IMR-90 (cell line): Measurements from ENCODE around the gene NXPE4. TPM values are rescaled to one million over a fixed set of nuclear protein-coding genes. Genes with fewer than 3 reads are reported as not detected.

ENCODE experiments used
- ATAC-seq: fragments of 200-7000 bp; cut with Tn5 transposase; 2 replicates; pipeline ENCODE4 v1.9.1; 2020; ENCODE audit warnings: low read depth, mild to moderate bottlenecking, moderate library complexity
- BruUV-seq: library from RNA; stranded (reverse); fragments of 400-500 nt; replicated peaks from 2 replicates; lab custom pipeline; 2021; lab: Mats Ljungman, UMichigan
- CTCF ChIA-PET: fragments of 300-600 bp; formaldehyde crosslinking; extraction: SDS; loops from one replicate; lab custom pipeline; 2021; ENCODE audit warnings: antibody characterized with exemption; lab: Yijun Ruan, JAX
- POLR2A ChIA-PET: fragments of 300-600 bp; sonication (Branson Sonifier 250); formaldehyde crosslinking; loops from one replicate; lab custom pipeline; 2022; ENCODE audit warnings: antibody characterized with exemption; ENCODE audit not compliant: unreplicated experiment; lab: Charles Lee
- DNase-seq: peaks from one replicate; pipeline ENCODE4 v3.0.0; 2013
- H2AFZ ChIP-seq: replicated peaks from 2 replicates; pipeline ENCODE3; 2013; ENCODE audit warnings: low read length, mild to moderate bottlenecking; ENCODE audit not compliant: poor library complexity
- H2AK5ac ChIP-seq: 2 replicates; pipeline ENCODE4 v1.6.1; 2013; ENCODE audit warnings: low read depth, low read length, inconsistent platforms
- H2AK9ac ChIP-seq: replicated peaks from 2 replicates; pipeline ENCODE3; 2013; ENCODE audit warnings: mild to moderate bottlenecking, low read depth, low read length, moderate library complexity; ENCODE audit not compliant: poor library complexity
- H2BK120ac ChIP-seq: 2 replicates; pipeline ENCODE4 v1.6.1; 2013; ENCODE audit warnings: low read depth, low read length, inconsistent platforms
- H2BK15ac ChIP-seq: 3 replicates; pipeline ENCODE4 v1.6.1; 2013; ENCODE audit warnings: low read depth, low read length, inconsistent platforms
- H2BK20ac ChIP-seq: 2 replicates; pipeline ENCODE4 v1.6.1; 2013; ENCODE audit warnings: low read depth, mild to moderate bottlenecking, inconsistent platforms, low read length, moderate library complexity
- H2BK5ac ChIP-seq: 2 replicates; pipeline ENCODE4 v1.6.1; 2013; ENCODE audit warnings: mild to moderate bottlenecking, low read depth, low read length, inconsistent platforms; ENCODE audit not compliant: poor library complexity, severe bottlenecking
- H3K14ac ChIP-seq: replicated peaks from 2 replicates; pipeline ENCODE4 v1.6.1; 2013; ENCODE audit warnings: low read depth, low read length, inconsistent platforms
- H3K18ac ChIP-seq: 2 replicates; pipeline ENCODE4 v1.6.1; 2013; ENCODE audit warnings: low read depth, low read length, control low read depth
- H3K23ac ChIP-seq: 2 replicates; pipeline ENCODE4 v1.6.1; 2013; ENCODE audit warnings: low read depth, low read length, inconsistent platforms
- H3K27ac ChIP-seq: 2 replicates; pipeline ENCODE4 v1.5.1; 2013; ENCODE audit warnings: mild to moderate bottlenecking, control low read depth, low read length; ENCODE audit not compliant: insufficient read depth
- H3K27me3 ChIP-seq: 2 replicates; pipeline ENCODE4 v1.6.1; 2013; ENCODE audit warnings: low read length; ENCODE audit not compliant: control insufficient read depth, insufficient read depth
- H3K36me3 ChIP-seq: 2 replicates; pipeline ENCODE4 v1.6.1; 2013; ENCODE audit warnings: low read length, mixed read lengths; ENCODE audit not compliant: control insufficient read depth, insufficient read depth
- H3K4ac ChIP-seq: 2 replicates; pipeline ENCODE4 v1.6.1; 2013; ENCODE audit warnings: low read depth, low read length, inconsistent platforms
- H3K4me1 ChIP-seq: 2 replicates; pipeline ENCODE4 v1.6.1; 2013; ENCODE audit warnings: low read length, mixed read lengths; ENCODE audit not compliant: control insufficient read depth, insufficient read depth
- H3K4me2 ChIP-seq: 2 replicates; pipeline ENCODE4 v1.6.1; 2013; ENCODE audit warnings: low read depth, mild to moderate bottlenecking, control low read depth, low read length, moderate library complexity
- H3K4me3 ChIP-seq: 2 replicates; pipeline ENCODE4 v1.5.1; 2013; ENCODE audit warnings: low read depth, mild to moderate bottlenecking, control low read depth, low read length, moderate library complexity; ENCODE audit not compliant: insufficient read depth
- H3K56ac ChIP-seq: 2 replicates; pipeline ENCODE4 v1.6.1; 2013; ENCODE audit warnings: low read length, inconsistent platforms; ENCODE audit not compliant: insufficient read depth; ENCODE audit errors: extremely low read depth
- H3K79me1 ChIP-seq, 2 experiments: 2 replicates each; pipeline ENCODE4 v1.6.1; 2013; ENCODE audit warnings: low read length in 2 of 2, inconsistent platforms in 1 of 2, low read depth in 1 of 2
- H3K9ac ChIP-seq: 2 replicates; pipeline ENCODE4 v1.6.1; 2013; ENCODE audit warnings: low read depth, low read length, control low read depth
- H3K9me1 ChIP-seq: 2 replicates; pipeline ENCODE4 v1.6.1; 2013; ENCODE audit warnings: low read length, inconsistent platforms; ENCODE audit not compliant: insufficient read depth
- H3K9me3 ChIP-seq: 2 replicates; pipeline ENCODE4 v1.6.1; 2013; ENCODE audit warnings: low read length; ENCODE audit not compliant: control insufficient read depth, insufficient read depth
- H4K20me1 ChIP-seq: 2 replicates; pipeline ENCODE4 v1.6.1; 2013; ENCODE audit warnings: low read length, inconsistent platforms; ENCODE audit not compliant: insufficient read depth
- H4K5ac ChIP-seq: 2 replicates; pipeline ENCODE4 v1.6.1; 2013; ENCODE audit warnings: mild to moderate bottlenecking, low read depth, low read length, control low read depth
- H4K8ac ChIP-seq, 2 experiments: 2 replicates each; pipeline ENCODE4 v1.6.1; 2013; ENCODE audit warnings: low read depth in 2 of 2, low read length in 2 of 2, control low read depth in 1 of 2, inconsistent platforms in 1 of 2
- H4K91ac ChIP-seq: 2 replicates; pipeline ENCODE4 v1.6.1; 2013; ENCODE audit warnings: low read depth, low read length, inconsistent platforms; ENCODE audit not compliant: insufficient read depth
- BHLHE40 ChIP-seq: fragments of 150-350 bp; IDR thresholded peaks from 2 replicates; pipeline ENCODE4 v1.6.1; 2016; ENCODE audit warnings: mild to moderate bottlenecking, low read depth, low read length
- CEBPB ChIP-seq: IDR thresholded peaks from 2 replicates; pipeline ENCODE4 v1.6.1; 2012; ENCODE audit warnings: low read depth, low read length, improper control_type of control experiment
- CHD1 ChIP-seq: IDR thresholded peaks from 2 replicates; pipeline ENCODE4 v1.6.1; 2012; ENCODE audit warnings: low read depth, low read length, improper control_type of control experiment
- FOS ChIP-seq: fragments of 150-350 bp; IDR thresholded peaks from 2 replicates; pipeline ENCODE4 v1.6.1; 2016; ENCODE audit warnings: low read depth, low read length
- MAFK ChIP-seq: IDR thresholded peaks from 2 replicates; pipeline ENCODE4 v1.6.1; 2012; ENCODE audit warnings: low read depth, low read length, improper control_type of control experiment
- MAZ ChIP-seq: IDR thresholded peaks from 2 replicates; pipeline ENCODE4 v1.6.1; 2012; ENCODE audit warnings: low read depth, mild to moderate bottlenecking, low read length, improper control_type of control experiment, moderate library complexity, borderline replicate concordance
- MXI1 ChIP-seq: IDR thresholded peaks from 2 replicates; pipeline ENCODE4 v1.6.1; 2012; ENCODE audit warnings: low read depth, mild to moderate bottlenecking, low read length, moderate library complexity, borderline replicate concordance
- NFE2L2 ChIP-seq: fragments of 150-350 bp; IDR thresholded peaks from 2 replicates; pipeline ENCODE4 v1.6.1; 2016; ENCODE audit warnings: low read depth, mild to moderate bottlenecking, low read length
- POLR2A ChIP-seq: IDR thresholded peaks from 2 replicates; pipeline ENCODE4 v1.6.1; 2012; ENCODE audit warnings: mild to moderate bottlenecking, low read depth, low read length
- RAD21 ChIP-seq: IDR thresholded peaks from 2 replicates; pipeline ENCODE4 v1.6.1; 2012; ENCODE audit warnings: low read length, improper control_type of control experiment
- RCOR1 ChIP-seq: IDR thresholded peaks from 2 replicates; pipeline ENCODE4 v1.6.1; 2012; ENCODE audit warnings: mild to moderate bottlenecking, low read length, improper control_type of control experiment; ENCODE audit not compliant: insufficient replicate concordance
- RFX5 ChIP-seq: IDR thresholded peaks from 2 replicates; pipeline ENCODE4 v1.8.0; 2012; ENCODE audit warnings: low read depth, mild to moderate bottlenecking, low read length, moderate library complexity
- SMC3 ChIP-seq: fragments of 150-350 bp; IDR thresholded peaks from 2 replicates; pipeline ENCODE4 v1.6.1; 2016; ENCODE audit warnings: low read depth, mild to moderate bottlenecking, antibody characterized with exemption, low read length, moderate library complexity
- WGBS, 2 experiments: methylation state at CpG; one replicate each; pipeline versions ENCODE4 v1.1.5 to v1.1.7; 2013; ENCODE audit warnings: missing lambda C conversion rate in 2 of 2; ENCODE audit not compliant: insufficient read length in 1 of 2; ENCODE audit errors: extremely low coverage in 2 of 2; 5-methylcytosine and 5-hydroxymethylcytosine counted together
- dilution Hi-C: fragments of 300-500 bp; cut with HindIII; formaldehyde crosslinking; loops from one replicate; pipeline ENCODE4 v1.14.3; 2018; ENCODE audit warnings: low sequenced_read_pairs; ENCODE audit not compliant: unreplicated experiment
- in situ Hi-C: fragments of 300-500 bp; cut with MboI; formaldehyde crosslinking; loops from 3 replicates; pipeline ENCODE4 v1.14.3; 2019; ENCODE audit warnings: low sequenced_read_pairs, inconsistent platforms, mixed read lengths
- intact Hi-C: fragments of 100-400 bp; cut with micrococcal nuclease; formaldehyde crosslinking; loops from 2 replicates; pipeline ENCODE4 v1.10.0; 2022
- polyA plus RNA-seq, 3 experiments: library from polyadenylated mRNA; depleted of rRNA; stranded (reverse); fragments of >200 nt; gene quantifications; 2 replicates each; pipeline ENCODE4 v1.2.3, GENCODE V29; 2012; ENCODE audit warnings: low replicate concordance in 1 of 3
- total RNA-seq: library from RNA; depleted of rRNA; stranded (reverse); fragments of >200 nt; gene quantifications from 2 replicates; pipeline ENCODE4 v1.2.3, GENCODE V29; 2012
- TF ChIP-seq, protein P1 (sequence below): conservative IDR thresholded peaks from 2 replicates; pipeline ENCODE4 v1.5.1; 2012; ENCODE audit warnings: mild to moderate bottlenecking, low read depth, low read length, improper control_type of control experiment
- TF ChIP-seq, protein P2 (sequence below): fragments of 150-350 bp; IDR thresholded peaks from 2 replicates; pipeline ENCODE4 v1.6.1; 2016; ENCODE audit warnings: low read depth, mild to moderate bottlenecking, low read length, moderate library complexity, borderline replicate concordance
- TF ChIP-seq, protein P3 (sequence below): fragments of 150-350 bp; IDR thresholded peaks from 2 replicates; pipeline ENCODE4 v1.6.1; 2017; ENCODE audit warnings: mild to moderate bottlenecking, antibody characterized with exemption, low read length, low read depth

Gene NXPE4
- total and polyA plus RNA-seq, 2 of the 4 experiments (the other 2 are of a cell fraction), result not detected

DNA sequence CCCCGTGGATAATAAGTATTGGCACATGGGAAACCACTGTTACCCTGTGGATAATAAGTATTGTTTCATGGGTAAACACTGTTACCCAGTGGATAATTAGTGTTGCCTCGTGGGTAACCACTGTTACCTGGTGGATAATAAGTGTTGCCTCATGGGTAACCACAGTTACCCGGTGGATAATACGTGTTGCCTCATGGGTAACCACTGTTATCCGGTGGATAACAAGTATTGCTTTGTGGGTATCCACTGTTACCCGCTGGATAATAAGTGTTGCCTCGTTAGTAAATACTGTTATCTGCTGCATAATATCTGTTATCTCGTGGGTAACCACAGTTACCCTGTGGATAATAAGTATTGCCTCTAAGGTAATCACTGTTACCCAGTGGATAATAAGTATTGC is 25.5 kb upstream of the NXPE4 start:
- Histone ChIP-seq H4K91ac (no peak overlapping the region), H3K36me3 (no peaks in the 10 kb centered on the region), H2AFZ (no peak overlapping the region), H2AK5ac (no peak overlapping the region), H3K9me1 (no peaks in the 10 kb centered on the region), H2AK9ac (no peak overlapping the region), H2BK5ac (no peak overlapping the region), H3K4ac (no peak overlapping the region), H3K79me1 (no peaks in the 10 kb centered on the region), H2BK120ac (no peak overlapping the region), H3K9me3 (no peaks in the 10 kb centered on the region; the same call in 1 of the 2 replicates), H3K14ac (no peak overlapping the region), H4K5ac (no peak overlapping the region), H4K8ac (no peak overlapping the region), H3K9ac (no peak overlapping the region), H3K23ac (no peak overlapping the region), H3K4me2 (no peak overlapping the region), H3K56ac (no peak overlapping the region), H3K4me3 (no peak overlapping the region), H2BK15ac (no peak overlapping the region), H3K27ac (no peak overlapping the region), H3K4me1 (no peaks in the 10 kb centered on the region), H4K20me1 (no peaks in the 10 kb centered on the region), H3K18ac (no peak overlapping the region), H3K27me3 (no peaks in the 10 kb centered on the region), H2BK20ac (no peak overlapping the region)
- BruUV-seq, result no TSS peak
- dilution Hi-C loops, result no loop called here
- CTCF ChIA-PET, result no interaction called here
- intact Hi-C loops, result no loop called here
- ATAC-seq (no peak), DNase-seq (no peak)
- no peak for TF ChIP-seq CEBPB
- TF ChIP-seq POLR2A, result no peak
- TF ChIP-seq MAZ, result no peak
- TF ChIP-seq SMC3, result no peak
- TF ChIP-seq BHLHE40, result no peak
- TF ChIP-seq RAD21, result no peak
- TF ChIP-seq MXI1, result no peak
- no peak for TF ChIP-seq NFE2L2
- TF ChIP-seq, protein P1, sequence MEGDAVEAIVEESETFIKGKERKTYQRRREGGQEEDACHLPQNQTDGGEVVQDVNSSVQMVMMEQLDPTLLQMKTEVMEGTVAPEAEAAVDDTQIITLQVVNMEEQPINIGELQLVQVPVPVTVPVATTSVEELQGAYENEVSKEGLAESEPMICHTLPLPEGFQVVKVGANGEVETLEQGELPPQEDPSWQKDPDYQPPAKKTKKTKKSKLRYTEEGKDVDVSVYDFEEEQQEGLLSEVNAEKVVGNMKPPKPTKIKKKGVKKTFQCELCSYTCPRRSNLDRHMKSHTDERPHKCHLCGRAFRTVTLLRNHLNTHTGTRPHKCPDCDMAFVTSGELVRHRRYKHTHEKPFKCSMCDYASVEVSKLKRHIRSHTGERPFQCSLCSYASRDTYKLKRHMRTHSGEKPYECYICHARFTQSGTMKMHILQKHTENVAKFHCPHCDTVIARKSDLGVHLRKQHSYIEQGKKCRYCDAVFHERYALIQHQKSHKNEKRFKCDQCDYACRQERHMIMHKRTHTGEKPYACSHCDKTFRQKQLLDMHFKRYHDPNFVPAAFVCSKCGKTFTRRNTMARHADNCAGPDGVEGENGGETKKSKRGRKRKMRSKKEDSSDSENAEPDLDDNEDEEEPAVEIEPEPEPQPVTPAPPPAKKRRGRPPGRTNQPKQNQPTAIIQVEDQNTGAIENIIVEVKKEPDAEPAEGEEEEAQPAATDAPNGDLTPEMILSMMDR, result no peak
- no peak for TF ChIP-seq RFX5
- TF ChIP-seq, protein P2, sequence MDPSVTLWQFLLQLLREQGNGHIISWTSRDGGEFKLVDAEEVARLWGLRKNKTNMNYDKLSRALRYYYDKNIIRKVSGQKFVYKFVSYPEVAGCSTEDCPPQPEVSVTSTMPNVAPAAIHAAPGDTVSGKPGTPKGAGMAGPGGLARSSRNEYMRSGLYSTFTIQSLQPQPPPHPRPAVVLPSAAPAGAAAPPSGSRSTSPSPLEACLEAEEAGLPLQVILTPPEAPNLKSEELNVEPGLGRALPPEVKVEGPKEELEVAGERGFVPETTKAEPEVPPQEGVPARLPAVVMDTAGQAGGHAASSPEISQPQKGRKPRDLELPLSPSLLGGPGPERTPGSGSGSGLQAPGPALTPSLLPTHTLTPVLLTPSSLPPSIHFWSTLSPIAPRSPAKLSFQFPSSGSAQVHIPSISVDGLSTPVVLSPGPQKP, result no peak
- TF ChIP-seq FOS, result no peak
- TF ChIP-seq CHD1, result no peak
- no peak for TF ChIP-seq RCOR1
- TF ChIP-seq MAFK, result no peak
- TF ChIP-seq, protein P3, sequence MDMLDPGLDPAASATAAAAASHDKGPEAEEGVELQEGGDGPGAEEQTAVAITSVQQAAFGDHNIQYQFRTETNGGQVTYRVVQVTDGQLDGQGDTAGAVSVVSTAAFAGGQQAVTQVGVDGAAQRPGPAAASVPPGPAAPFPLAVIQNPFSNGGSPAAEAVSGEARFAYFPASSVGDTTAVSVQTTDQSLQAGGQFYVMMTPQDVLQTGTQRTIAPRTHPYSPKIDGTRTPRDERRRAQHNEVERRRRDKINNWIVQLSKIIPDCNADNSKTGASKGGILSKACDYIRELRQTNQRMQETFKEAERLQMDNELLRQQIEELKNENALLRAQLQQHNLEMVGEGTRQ, result no peak
- 20% methylated on average over 1 of the region's 8 CpGs; no CpG with 5 or more reads in 1 of the 2 experiments for WGBS, 2 experiments
- POLR2A ChIA-PET, result no interaction called here
- in situ Hi-C loops, result no loop called here
